Measurements from ENCODE around the gene BICRA.
"Not testable (repeated sequence)": the region's sequence is repeated elsewhere in the genome, so short reads cannot be mapped to it uniquely, and the experiment has no call there.

BICRA gene

GRCh38 chr19:47608969-47609905 lies at the start of gene BICRA:
Gene BICRA, plus strand, starts transcription at chr19:47609134. Its CDS starts 64,441 bp downstream, at chr19:47673575.
- no peak for DNase-seq (ENCODE audit: low read depth)

GRCh38 chr19:47560999-47561398 lies 47.9 kb upstream of the BICRA start:
- no peak for DNase-seq (ENCODE audit: low read depth)

DNA sequence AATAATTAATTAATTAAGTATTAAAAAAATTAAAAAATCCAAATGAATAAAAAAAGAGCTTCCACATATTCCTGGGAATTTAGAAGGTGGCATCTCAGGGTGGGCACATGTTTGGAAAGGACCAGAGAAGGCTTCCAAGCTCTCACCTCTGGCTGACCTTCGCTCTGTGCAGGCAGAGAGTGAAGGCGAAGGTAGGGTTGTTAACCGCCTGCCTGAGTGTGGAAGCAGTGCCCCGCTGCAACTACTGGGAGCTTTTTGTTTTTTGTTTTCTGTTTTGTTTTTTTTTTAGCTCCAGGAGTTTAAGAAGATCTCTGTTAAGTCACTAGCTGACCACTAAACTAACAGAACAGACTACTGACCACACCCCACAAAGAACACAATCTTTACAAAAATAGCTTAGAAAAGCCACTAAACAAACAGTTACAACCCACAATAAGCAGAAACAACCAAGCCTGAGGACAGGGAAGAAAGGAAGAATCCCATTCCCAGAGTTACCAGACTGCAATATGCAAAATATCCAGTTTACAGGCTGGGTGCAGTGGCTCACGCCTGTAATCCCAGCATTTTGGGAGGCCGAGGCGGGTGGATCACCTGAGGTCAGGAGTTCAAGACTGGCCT lies 47.4 kb upstream of the BICRA start:
- DNase-seq (ENCODE audit: low read depth), result no peak

DNA sequence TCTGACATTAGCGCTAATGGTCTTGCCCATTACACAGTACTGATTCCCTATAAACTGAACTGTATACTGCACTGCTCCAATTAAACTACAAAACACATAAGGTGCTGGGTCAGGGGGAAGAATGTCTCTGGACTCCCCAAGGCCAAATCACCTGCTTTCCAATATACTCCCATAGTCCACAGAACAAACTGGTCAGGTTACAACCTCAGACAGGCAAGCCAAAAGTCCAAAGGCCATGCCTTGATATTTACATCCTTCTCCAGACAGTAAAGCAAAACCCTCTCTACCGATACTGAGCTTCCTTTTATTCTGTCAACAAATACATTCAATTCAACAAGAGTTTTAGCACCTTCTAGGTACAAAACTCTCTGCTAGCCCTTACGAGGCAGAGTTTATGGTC lies 44.9 kb upstream of the BICRA start:
- DNase-seq (ENCODE audit: low read depth), result no peak

- no peak for DNase-seq (ENCODE audit: low read depth)
Measured at GRCh38 chr19:47569331-47569730, 39.6 kb upstream of the BICRA start.

GRCh38 chr19:47572635-47573034 lies 36.3 kb upstream of the BICRA start:
- DNase-seq (ENCODE audit: low read depth), result no peak

DNA sequence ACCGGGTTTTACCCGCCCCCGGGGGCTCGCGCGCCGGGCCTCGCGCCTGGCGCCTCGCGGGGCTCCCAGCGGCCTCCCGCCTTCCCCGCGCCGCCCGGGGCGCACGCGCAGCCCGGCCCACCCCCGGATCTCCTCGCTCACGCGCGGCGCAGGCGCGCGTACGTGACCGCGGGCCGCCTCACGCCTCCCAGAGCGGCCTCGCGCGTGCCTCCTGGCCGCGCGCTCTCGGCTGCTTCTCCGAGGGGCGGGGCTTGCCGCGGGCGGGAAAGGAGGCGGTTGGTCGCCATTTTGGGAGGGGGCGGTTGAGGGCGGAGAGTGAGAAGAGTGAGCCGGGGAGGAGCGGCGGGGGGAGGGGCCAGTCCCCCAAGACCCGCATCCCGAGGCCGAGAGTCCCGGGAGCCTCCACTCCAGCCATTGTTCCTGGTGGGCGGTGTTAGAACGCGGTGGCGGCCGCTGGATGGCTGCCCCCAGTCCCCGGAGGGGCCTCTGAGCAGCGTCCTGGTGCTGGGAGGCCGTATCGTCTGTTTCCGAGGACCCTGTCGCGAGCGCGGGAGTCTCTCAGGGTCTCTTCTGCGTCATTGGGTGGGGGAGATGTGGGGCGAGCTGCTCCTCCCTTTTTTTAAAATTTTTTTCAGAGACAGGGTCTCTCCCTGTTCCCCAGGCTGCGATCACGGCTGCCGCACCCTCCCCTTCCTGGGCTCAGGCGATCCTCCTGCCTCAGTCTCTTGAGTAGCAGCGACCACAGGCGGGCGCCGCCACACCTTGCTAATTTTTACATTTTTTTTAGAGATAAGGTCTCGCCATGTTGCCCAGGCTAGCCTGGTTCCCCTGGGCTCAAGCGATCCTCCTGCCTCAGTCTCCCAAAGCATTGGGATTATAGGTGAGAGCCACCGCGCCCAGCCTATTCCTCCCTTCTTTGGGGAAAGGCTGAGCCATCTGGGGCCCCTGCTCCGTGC lies 35.6 kb upstream of the BICRA start, which contains the start of gene ZNF541:
Gene ZNF541 (minus strand): TSS at position 78 of the 956 bp plus-strand sequence. CDS start 17,292 bp downstream, outside the sequence.
- no peak for DNase-seq (ENCODE audit: low read depth)

- DNase-seq (ENCODE audit: low read depth), result no peak
Measured at GRCh38 chr19:47580397-47580796, 28.5 kb upstream of the BICRA start.

- DNase-seq (ENCODE audit: low read depth), result no peak
Measured at GRCh38 chr19:47581605-47582319, 27.2 kb upstream of the BICRA start.

DNA sequence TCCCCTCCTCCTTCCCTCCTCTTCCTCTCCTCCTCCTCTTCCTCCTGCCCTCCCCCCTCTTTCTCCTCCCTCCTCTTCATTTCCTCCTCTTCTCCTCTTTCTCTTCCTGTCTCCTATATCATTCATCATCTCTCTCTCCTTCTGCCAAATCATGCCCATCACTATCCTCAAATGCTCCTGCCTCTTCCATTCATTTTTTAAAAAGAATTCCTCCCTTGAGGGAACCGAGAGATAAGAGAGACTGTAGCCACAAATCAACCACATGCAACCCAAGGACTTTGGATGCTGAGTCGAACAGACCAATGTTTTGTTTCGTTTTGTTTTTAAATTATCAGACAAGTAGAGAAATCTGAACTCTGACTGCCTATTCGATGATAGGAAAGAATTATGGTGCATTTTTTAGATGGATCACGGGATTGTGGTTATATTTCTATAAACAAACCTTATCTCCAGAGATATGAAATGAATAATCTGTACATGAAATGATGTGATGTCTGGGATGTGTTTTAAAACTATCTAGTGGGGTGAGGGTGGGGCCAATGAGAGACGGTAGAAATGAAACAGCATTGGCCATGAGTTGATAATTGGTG lies 26.5 kb upstream of the BICRA start:
- DNase-seq (ENCODE audit: low read depth), result peak; percentile 77

DNA sequence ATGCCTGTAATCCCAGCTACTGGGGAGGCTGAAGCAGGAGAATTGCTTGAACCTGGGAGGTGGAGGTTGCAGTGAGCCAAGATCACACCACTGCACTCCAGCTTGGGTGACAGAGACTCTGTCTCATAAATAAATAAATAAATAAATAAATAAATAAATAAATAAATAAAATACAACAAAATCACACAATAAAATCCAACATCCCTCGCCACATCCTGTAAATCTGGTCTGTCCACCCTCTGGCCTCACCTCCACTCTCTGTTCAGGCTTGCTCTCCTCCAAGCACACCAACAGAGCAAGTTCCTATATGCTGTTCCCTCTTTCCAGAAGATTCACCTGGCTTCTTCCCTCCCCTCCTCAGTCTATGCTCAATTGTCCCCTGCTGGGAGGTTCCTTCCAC lies 25.8 kb upstream of the BICRA start:
- DNase-seq (ENCODE audit: low read depth), result not testable (repeated sequence)

GRCh38 chr19:47587295-47587694 lies 21.6 kb upstream of the BICRA start:
- DNase-seq (ENCODE audit: low read depth), result no peak

DNA sequence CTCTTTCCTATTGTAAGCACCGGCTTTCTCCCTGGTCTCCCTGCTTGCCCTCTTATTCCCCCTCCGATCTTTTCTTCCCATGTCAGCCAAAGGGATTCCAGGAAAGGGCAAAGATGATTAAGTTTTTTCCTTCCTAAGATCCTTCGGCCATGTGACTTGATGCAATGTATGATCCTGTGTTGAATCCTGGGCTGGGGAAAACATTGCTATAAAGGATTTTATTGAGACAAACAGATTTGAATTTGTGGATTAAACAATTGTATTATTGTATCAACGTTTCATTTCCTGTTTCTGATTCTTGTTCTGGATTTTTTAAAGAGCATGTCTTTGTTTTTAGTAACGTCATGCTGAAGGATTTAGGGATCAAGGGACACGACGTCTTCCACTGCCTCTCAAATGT lies 19.1 kb upstream of the BICRA start:
- no peak for DNase-seq (ENCODE audit: low read depth)

GRCh38 chr19:47593860-47594259 lies 15.1 kb upstream of the BICRA start:
- no peak for DNase-seq (ENCODE audit: low read depth)

- no peak for DNase-seq (ENCODE audit: low read depth)
Measured at GRCh38 chr19:47595944-47596343, 13.0 kb upstream of the BICRA start.

DNA sequence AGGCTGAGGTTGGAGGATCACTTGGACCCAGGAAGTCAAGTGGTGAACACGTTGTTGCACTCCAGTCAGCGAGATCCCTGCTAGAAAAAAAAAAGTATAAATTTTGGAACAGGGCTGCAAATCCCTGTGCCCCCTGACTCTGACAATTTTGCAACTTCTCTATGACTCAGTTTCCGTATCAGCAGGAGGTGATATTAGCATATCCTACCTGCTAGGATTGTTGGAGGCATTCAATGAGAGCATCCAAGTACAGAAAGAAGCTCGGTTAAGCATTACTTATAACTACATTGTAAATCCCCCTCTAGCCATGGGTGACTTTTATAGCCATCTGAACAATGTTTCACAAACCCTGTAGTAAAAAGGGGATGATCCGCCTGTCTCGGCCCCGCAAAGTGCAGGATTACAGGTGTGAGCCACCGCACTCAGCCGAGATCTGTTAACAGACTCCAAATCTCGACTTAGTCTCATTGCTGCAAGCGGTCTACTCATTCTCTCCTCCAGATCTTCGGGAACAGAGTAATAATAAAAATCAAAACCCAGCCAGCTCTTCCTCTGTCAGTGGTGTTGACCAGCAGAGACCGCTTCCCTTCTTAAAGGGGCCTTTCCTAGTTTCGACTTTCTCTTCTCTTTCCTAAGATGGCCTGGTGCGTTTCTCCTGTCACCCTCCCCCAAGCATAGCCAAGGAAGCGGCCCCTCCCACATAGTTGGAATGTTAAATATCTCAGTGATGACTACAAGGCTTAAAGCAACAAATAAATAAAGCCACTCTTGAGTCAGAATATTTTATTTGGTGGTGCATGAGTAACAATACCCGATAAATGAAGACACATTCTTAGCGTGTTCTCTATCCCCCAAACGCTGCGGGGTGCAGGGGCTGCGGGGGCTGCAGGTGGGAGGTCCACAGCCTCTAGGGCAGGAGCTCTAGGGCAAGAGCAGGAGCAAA lies 10.3 kb upstream of the BICRA start:
- DNase-seq (ENCODE audit: low read depth), result peak; percentile 98

GRCh38 chr19:47599671-47600245 lies 9.2 kb upstream of the BICRA start:
- not testable (repeated sequence) for DNase-seq (ENCODE audit: low read depth)

DNA sequence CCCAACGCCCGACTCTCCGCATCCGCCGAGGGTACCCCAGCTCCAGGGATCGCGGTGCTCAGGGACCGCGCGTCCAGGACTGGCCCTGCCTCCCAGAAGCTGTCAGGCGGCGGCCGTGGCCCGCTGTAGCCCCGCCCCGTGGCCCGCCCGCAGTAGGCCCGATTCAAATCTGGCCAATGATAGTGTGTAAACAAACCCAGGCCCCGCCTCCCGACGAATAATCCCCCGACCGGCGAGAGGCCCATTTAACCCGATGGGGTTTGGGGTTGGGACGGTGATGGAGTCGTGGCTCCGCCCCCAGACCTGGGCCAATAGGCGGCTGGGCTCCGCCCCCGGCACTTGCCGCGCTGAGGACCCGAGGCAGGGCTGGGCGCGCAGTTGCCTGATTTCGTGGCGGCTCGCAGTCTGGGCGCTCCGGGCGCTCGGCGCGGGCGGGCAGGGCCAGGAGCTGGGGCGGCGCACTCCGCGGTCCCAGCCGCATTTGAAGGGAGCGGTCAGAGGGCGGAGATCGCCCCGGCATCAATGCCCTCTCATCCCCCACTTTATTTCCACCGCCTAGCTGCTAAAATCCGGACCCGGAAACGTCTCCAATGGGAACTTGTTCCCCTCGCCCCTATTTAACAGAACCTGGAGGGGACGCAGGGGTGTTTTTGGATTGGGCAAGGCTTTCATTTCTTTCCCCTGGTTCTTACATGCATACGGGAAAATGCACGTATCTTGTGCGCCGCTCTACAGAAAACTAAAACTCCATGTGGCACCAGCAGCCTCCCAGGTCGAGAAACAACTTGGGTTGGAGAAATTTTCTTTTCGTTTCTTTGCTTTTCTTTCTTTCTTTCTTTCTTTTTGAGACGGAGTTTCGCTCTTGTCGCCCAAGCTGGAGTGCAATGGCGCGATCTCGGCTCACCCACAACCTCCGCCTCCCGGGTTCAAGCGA lies 8.4 kb upstream of the BICRA start:
- peak; percentile 99 for DNase-seq (ENCODE audit: low read depth)
